HG02588 (cell line): ENCODE data around the gene GNAI3.
A peak's percentile ranks its signal among the peaks of the same experiment; 100 is the strongest.

Experiments
- ATAC-seq: cut with Tn5 transposase; IDR thresholded peaks from one replicate; pipeline ENCODE4 v1.9.1; 2021; ENCODE audit warnings: mild to moderate bottlenecking, moderate library complexity; ENCODE audit not compliant: unreplicated experiment

The GNAI3 gene

GRCh38 chr1:109523706-109524105, 24.7 kb upstream of the GNAI3 start:
- no peak for ATAC-seq

DNA sequence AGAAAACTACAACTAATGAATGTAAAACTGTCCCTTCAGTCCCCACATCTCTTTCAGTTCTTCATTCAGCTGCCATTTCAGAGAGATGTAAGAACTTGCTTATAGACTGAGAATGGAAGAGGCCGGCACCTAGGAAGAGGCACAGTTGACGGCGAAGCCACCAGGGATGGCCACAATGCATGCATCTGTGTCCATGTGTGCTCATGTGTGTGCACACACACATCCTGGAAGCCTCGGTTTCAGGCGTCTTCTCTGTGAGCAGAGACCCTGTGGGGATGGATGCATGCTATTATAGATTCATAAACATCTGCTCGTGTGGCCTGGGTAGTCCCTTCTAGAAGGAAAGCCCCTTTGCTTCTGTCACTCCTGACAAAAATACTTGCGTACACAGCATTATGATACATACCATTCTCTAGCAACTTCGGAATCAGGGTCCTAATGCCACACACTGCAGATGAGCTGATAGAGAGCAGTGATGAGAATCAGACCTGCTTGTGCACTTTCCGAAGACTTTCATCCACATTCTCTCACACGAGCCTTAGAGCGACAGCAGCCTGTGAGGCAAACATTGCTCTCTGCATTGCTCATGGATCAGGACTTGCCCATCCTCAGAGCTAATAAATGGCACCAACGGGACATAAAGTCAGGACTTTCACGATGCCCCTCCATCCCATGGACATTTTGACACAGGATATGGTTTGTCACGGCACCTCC, 21.2 kb upstream of the GNAI3 start:
- peak; percentile 72 for ATAC-seq

DNA sequence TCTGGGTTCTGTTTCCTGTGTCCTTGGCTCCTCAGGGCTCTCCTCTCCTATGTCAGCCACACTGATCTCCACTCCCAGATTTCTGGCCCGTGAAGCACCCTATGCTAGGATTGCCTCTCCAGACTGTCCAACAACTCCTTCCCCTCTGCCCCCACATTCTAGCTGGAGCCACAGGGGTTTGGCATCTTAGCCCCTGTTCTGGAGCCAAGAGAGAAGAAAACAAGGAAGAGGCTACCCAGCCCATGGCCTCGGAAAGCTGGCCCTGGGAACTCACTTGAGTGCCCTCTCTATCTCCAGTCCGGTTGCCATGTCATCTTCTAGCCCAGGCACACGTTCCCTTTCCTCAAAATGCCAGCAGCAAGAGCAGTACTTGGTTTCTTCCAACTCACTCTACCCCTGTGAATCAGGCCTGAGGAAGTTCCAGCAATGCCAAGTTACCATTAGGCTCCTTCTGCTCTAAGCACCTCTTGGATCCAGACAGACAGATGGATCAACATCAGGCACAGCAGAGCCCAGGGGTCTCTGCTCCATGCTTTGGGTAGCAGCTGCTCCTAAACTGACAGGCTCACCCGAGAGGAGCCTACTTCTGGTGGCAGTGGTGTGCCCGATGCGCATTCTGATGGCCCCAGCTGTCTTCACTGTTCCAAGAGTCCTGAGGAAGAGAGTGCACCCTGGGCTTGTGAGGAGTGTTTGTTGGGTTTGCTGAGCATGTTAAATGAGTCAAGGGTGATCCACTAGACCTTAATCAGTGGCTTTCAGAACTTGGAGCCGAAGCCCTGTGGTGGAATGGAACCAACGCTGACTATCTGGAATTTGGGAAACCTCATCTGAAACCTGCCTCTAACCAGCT, 20.3 kb upstream of the GNAI3 start:
- no peak for ATAC-seq

DNA sequence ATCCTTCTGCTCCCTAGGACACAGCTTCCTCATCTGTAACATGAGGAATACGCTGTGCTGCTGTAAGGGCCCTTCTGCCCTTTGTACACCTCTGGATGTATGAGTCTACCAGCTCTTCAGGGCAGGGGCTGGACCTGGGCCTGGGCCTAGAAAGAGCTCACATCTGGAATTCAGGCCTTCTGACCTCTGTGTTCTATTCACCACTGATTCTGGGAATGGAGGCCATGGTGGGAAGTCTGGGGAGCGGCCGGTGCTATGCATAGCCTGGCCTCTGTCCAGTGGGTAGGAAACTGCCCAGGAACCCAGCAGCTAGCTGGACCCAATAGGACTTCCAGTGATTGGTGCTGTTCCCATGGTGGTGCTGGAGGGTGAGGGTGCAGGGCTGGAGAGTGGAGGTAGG, 19.7 kb upstream of the GNAI3 start:
- ATAC-seq = no peak

DNA sequence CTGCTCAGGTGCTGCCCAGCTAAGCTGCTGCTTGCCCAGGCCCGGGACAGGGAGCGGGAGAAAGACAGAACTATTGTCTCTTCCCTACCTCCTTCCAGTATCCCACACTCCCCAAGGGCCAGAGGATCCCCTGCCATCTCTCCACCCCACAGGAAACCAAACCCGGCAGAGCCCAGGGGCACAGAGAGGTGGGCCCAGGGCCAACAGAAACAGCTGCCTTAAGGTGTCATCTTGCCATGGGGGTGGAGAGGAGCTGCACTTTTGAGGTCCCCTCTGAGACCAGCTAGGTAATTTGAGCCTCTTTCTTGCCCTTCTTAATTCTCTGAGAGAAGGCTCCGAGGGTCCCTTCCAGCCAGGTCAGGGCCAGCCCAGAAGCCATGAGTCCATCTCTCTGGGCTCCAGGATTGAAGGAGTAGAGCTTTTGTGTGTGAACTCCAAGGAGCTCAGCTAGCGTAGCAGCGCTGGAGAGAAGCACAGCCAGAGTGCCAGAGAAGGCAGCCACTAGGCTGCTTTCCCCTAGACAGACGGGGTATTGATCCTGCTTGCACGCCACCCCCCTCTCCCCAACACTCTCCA, 18.4 kb upstream of the GNAI3 start:
- ATAC-seq = no peak

DNA sequence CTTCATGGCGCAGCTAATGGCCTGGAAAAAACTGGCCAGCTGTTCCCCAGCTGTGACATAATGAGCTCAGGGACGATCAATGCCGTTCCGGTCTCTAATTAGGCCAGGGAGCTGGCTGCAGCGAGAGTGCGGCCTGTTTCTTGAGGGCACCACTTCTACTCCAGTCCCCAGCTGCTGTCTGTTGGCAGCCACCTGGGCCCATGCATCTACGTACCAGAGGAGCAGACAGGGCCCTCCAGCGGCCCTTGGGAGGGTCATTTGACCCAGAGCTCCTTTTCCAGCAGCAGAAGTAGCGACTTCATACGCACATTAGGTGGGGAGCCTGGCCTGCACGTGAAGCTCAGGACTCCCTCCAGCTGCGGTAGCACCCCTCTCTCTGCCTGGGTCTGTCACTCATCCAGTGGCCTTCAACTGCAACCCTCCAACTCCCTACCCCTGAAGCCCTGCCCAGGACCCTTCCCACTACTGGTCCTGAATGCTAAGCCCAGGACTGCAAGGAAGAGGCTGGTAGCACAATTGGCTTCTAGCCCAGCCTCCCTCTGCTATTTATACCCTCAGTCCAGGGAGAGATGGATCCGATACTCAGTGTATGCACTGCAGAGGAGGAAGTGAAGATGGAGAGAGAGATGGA, 17.8 kb upstream of the GNAI3 start:
- ATAC-seq = no peak

GRCh38 chr1:109531380-109531779, 17.0 kb upstream of the GNAI3 start:
- no peak for ATAC-seq

GRCh38 chr1:109531826-109532364, 16.5 kb upstream of the GNAI3 start:
- ATAC-seq = no peak

GRCh38 chr1:109532365-109533136, 15.9 kb upstream of the GNAI3 start:
- ATAC-seq = peak; percentile 64

- no peak for ATAC-seq
Observed at GRCh38 chr1:109534307-109534858, 14.0 kb upstream of the GNAI3 start.

DNA sequence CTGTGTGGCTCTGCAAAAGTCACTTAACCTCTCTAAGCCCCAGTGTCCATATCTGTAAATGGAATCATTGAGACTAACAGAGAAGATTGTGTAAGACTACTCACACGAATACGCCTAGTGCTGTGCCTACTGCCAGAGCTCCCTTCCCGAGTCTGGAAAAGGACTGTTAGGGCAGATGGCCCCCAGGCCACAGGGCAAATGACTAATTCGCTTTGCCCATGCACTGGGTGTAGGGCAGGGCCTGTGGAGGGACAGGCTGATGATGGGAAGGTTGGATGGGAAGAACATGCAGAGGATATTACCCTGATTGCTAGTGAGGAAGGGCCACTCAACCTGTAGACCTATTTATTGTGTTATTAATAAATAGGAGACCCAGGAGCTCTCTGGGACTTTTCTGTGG, 12.9 kb upstream of the GNAI3 start:
- no peak for ATAC-seq

DNA sequence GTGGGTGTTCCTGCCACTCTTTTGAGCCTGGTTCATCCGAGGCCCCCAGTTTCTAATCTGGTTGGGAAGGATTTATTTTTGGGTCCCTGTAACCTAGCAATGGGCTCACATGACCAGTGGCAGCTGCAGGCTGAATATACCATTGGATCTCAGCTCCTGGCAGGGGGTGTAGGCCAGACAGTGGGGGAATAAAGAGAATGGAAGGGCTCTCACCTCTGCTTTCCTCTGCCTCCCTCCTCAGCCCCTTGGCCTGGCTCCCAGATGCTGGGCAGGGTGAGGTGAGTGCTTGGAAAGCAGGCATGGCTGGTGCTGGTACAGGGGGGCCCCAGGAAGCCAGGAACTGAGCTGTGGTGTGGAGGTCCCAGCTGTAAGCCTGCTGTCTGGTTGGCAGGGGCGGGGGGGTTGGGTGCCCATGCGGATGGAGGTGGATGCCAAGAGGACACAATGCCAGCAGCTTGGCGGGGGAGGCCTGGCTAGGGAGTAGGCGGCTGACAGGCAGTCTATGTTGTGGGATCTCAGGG, 12.4 kb upstream of the GNAI3 start:
- ATAC-seq = no peak

DNA sequence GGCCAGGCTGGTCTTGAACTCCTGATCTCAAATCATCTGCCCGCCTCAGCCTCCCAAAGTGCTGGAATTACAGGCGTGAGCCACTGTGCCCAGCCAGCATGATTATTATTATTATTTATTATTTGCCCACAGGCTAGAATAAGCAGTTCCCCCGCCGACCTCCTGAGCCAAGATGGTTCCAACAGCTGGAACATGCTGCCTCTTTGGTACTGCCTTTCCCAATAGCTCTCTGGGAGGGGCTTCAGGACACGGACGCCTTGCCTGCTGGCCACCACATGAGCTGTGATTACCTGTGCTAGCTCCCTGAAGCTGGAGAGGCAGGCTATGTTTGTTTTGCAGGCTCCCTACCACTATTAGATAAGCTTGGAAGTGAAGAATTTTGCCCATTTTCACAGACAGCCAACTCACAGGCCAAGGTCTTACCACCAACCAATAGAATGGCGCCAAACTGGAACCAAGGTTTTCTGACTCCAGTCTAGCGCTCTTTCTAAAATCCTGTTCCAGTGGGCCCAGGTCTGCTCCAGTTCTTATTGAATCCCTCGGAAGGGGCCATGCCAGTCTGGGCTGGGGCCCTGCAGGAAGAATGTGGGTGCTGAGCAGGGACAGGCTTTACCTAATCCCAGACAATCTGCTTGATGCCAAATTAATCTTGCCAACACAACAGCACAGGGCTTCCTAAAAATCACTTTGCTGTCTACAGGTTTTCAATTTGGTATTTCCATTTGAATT, 10.8 kb upstream of the GNAI3 start:
- ATAC-seq = no peak

DNA sequence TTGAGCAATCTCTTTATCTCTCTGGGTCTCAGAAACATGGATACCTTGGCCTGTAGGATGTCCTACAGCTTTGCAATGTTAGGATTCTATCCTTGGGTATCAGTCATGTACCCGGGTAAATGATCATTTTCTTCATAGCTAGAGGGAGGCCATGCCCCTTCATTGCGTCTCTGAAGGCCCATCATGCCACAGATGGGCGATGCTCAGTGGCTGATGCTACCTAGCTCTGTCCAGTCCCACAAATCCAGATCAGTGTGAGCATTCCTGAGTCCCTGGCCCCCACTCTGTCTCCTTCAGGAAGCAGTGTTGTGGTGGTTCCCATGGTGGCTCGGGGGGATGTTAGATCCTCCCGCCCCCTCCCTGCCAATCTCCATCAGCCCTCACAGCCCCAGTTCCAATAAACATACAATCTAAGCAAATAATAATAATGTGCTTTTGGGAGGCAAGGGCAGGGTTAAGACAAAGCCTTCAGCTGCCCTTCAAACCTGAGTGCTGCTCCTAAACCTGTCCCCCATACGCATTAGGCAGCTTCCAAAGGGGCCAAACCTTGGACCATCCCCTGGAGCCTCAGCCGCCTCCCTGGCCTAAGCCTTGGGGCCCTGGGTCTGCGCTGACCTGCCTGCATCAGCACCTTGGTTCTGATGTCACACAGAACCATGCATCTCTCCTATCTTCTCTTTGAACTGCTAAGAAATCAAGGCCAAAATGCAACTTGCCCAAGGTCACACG, 9.4 kb upstream of the GNAI3 start:
- no peak for ATAC-seq

GRCh38 chr1:109539676-109540075, 8.7 kb upstream of the GNAI3 start, which contains the start of gene GPR61:
Gene GPR61, plus strand, starts transcription at chr1:109539872. Its CDS starts 3,151 bp downstream, at chr1:109543023.
- no peak for ATAC-seq

- no peak for ATAC-seq
Observed at GRCh38 chr1:109541102-109541501, 7.3 kb upstream of the GNAI3 start.

GRCh38 chr1:109542657-109543056, 5.8 kb upstream of the GNAI3 start:
- no peak for ATAC-seq

- no peak for ATAC-seq
Observed at GRCh38 chr1:109543283-109543987, 5.0 kb upstream of the GNAI3 start.
